Renal cortex interstitium (tissue), 11 donors: ENCODE data around the gene ULK4. TPM values are rescaled to one million over a fixed set of nuclear protein-coding genes. Genes with fewer than 3 reads are reported as not detected.
"Not testable (repeated sequence)": the region's sequence is repeated elsewhere in the genome, so short reads cannot be mapped to it uniquely, and the experiment has no call there.

Experiments
- DNase-seq, 11 donors: peaks; one replicate each; pipeline ENCODE4 v3.0.0-alpha.2; 2013; ENCODE audit warnings: low read depth in 9 of 11, low spot score in 4 of 11; ENCODE audit errors: extremely low read depth in 1 of 11
- polyA plus RNA-seq, 3 donors: library from polyadenylated mRNA; unstranded; fragments of 120-200 nt; gene quantifications; one replicate each; pipeline ENCODE4 v1.2.1, GENCODE V29; 2013; ENCODE audit not compliant: insufficient read length in 3 of 3

Gene ULK4
- polyA plus RNA-seq, 3 donors, result 4.1 to 6.1 (median 5.5) TPM

DNA sequence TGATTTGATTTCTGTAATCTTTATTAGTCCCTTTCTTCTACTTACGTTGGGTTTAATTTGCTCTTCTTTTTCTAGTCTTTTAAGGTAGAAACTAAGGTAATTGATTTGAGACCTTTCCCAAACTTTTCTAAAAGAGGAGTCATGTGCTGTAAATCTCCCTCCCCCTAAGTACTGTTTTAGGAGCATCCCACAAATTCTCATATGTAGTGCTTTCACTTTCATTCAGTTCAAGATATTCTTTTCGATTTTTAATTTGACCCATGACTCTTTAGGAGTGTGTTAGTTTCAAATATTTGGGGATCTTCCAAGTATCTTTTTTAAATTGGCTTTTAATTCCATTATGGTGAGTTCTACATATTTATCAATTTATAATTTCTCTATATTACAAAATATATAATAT, 520.8 kb downstream of the ULK4 start:
- DNase-seq, result no peak

GRCh38 chr3:41436983-41437382, 524.9 kb downstream of the ULK4 start:
- no peak for DNase-seq

GRCh38 chr3:41434781-41435180, 527.1 kb downstream of the ULK4 start:
- no peak for DNase-seq

- no peak for DNase-seq
Measured at GRCh38 chr3:41431386-41431785, 530.5 kb downstream of the ULK4 start.

DNA sequence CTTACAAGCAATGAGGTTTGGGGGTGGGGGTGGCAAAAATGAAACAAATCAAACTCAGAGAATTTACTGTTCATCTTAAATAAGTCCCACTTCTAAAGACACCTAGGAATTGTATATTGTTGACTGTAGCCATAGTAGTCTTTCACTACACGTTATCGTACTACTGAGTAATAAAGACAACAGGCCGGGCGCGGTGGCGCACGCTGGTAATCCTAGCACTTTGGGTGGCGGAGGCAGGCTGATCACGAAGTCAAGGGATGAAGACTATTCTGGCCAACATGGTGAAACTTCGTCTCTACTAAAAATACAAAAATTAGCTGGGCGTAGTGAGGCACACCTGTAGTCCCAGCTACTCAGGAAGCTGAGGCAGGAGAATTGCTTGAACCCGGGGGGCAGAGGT, 531.0 kb downstream of the ULK4 start:
- DNase-seq, result no peak

- no peak for DNase-seq
Measured at GRCh38 chr3:41430391-41430790, 531.5 kb downstream of the ULK4 start.

DNA sequence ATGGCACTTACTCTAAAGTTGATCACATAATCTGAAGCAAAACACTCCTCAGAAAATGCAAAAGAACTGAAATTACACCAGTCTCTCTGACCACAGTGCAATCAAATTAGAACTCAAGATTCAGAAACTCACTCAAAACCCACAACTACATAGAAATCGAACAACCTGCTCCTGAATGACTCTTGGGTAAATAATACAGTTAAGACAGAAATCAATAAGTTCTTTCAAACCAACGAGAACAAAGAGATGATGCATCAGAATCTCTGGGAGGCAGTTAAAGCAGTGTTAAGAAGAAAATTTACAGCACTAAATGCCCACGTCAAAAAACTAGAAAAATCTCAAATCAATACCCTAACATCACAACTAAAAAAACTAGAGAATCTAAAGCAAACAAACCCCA, 535.4 kb downstream of the ULK4 start:
- no peak for DNase-seq

DNA sequence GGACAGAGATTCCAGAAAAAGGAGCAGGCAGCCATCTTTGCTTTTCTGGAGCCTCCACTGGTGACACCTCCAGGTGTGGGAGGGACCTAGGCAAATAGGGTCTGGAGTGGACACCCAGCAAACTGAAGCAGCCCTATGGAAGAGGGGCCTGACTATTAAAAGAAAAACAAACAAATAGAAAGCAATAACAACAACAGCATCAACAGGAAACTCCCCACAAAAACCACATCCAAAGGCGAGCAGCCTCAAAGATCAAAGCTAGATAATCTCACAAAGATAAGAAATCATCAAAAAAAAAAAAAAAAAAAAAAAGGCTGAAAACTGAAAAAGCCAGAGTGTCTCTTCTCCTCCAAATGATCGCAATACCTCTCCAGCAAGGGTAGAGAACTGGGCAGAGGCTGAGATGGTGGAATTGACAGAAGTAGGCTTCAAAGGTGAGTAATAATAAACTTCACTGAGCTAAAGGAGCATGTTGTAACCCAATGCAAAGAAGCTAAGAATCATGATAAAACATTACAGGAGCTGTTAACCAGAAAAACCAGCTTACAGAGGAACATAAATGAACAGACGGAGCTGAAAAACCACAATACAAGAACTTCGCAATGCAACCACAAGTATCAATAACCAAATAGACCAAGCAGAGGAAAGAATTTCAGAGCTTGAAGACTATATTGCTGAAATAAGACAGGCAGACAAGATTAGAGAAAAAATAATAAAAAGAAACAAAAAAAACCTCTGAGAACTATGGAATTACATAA, 537.2 kb downstream of the ULK4 start:
- DNase-seq, result no peak

GRCh38 chr3:41419809-41420208, 542.1 kb downstream of the ULK4 start:
- DNase-seq, result no peak

DNA sequence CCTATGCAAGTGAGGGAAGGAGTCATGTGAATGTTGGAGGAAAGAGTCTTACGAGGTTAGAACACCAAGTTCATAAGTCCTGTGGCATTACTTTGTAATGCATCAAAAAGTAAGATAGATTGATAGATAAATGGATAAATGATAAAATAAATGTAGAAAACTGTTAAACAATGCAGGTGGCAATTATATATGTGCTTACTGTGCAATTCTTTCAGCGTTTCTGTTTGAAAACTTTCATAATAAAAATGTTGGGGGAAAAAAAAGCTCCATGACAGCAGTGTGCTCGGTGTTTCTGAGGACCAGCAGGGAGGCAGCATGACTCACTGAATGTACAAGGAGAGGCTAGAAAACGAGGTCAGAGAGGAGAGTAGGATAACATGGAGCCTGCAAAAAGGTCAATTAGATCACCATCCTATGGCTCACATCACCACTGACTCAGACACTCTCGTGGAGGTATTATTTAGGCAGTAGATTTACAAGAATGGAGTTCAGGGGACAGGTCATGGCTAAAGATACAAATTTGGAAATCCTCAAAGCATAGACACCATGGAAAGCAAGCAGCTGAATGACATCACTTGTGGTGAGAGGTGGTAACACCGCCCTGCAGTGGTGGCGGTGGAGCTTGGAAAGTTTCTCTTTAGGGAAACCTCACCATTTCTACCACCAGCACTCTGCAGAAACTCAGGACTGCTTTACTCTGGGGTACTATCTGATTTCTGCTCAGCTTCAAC, 542.8 kb downstream of the ULK4 start:
- DNase-seq, result no peak

DNA sequence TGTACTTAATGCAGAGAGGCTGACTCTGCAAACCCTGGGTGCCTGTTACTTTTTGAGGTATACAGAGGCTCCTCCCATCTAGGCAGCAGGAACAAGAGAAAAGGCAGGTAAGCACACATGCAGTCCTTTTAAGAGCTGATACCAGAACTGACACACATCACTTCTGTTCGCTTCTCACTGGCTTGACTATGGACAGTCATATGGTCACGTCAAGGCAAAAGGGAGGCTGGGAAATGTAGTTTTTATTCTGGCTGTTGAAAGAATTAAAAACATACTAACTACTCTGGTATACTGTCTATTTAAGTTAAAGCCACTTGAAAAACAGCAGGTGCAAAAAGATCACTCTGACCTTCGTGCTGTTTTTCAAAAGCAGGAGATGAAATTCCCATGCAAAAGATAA, 544.3 kb downstream of the ULK4 start:
- no peak for DNase-seq

GRCh38 chr3:41411065-41411464, 550.8 kb downstream of the ULK4 start:
- no peak for DNase-seq

DNA sequence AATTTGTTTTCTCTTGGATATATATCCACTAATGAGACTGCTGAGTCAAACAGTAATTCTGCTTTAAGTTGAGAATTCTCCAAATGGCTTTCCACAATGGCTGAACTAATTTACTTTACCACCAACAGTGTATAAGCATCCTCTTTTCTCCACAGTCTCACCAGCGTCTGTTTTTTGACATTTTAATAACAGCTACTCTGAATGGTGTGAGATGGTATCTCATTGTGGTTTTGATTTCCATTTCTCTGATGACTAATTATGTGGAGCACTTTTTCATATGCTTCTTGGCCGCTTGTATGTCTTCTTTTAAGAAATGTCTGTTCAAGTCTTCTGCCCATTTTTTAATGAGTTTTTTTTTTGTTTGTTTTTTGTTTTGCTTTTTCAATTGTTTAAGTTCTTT, 556.4 kb downstream of the ULK4 start:
- no peak for DNase-seq

GRCh38 chr3:41404582-41404981, 557.3 kb downstream of the ULK4 start:
- no peak for DNase-seq

GRCh38 chr3:41394896-41395295, 567.0 kb downstream of the ULK4 start:
- DNase-seq, result no peak

DNA sequence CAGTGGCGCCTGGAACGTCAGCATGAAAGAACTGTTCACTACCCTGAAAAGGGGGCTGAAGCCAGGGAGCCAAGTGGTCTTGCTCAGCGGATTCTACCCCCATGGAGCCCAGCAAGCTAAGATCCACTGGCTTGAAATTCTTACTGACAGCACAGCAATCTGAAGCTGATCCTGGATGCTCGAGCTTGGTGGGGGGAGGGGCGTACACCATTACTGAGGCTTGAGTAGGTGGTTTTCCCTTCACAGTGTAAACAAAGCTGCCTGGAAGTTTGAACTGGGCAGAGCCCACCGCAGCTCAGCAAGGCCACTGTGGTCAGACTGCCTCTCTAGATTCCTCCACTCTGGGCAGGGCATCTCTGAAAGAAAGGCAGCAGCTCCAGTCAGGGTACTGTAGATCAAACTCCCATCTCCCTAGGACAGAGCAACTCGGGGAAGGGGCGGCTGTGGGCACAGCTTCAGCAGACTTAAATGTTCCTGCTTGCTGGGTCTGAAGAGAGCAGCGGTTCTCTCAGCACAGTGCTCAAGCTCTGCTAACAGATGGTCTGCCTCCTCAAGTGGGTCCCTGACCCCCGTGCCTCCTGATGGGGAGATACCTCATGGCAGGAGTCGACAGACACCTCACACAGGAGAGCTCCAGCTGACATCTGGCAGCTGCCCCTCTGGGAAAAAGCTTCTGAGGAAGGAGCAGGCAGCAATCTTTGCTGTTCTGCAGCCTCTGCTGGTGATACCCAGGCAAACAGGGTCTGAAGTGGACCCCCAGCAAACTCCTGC, 591.0 kb downstream of the ULK4 start:
- not testable (repeated sequence) for DNase-seq

- no peak for DNase-seq
Measured at GRCh38 chr3:41370307-41370706, 591.6 kb downstream of the ULK4 start.

DNA sequence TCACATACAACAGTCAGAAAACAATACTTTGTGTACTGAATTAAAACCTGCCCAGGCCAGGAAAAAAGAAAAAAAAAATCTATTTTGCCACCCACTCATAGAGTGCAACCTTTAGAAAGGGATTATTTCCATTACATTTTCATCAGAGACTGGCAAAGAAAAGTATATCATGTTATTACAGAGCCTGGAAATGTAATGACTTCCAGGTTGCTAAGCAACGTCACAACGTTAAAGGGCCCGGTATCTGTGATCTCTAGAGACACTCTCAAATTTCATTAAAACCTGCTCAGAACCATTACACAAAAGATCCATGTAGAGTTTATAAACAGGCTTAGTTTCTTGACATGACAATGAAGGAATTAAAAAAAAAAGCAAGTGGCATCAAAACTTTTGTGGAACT, 592.1 kb downstream of the ULK4 start:
- DNase-seq, result peak in 4 of 11 donors; percentile 7 to 36 (median 19)

GRCh38 chr3:41365973-41366372, 595.9 kb downstream of the ULK4 start:
- no peak for DNase-seq

DNA sequence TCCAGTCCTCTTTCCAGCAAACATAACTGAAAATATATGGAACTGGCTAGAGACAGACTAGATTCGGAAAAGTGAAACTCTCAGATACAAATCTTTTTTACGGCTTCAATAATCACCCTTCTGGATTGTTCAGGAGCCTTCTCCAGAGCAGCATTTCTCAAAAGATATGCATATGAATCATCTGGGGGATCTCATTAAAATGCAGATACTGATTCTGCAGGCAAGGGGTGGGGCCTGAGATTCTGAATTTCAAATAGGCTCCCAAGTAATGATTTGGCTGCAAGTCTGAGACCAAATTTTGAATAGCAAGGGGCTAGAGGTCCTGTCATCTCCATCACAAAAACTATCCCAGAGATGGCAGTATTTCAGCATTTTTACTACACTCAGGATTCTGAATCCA, 597.2 kb downstream of the ULK4 start:
- DNase-seq, result no peak
